H9 (cell line): ENCODE data around the gene HAUS8. TPM values are rescaled to one million over a fixed set of nuclear protein-coding genes. Genes with fewer than 3 reads are reported as not detected.

Experiments
- DNase-seq: peaks from one replicate; pipeline ENCODE4 v3.0.0-alpha.2; 2017
- H2AFZ ChIP-seq: one replicate; pipeline ENCODE4 v1.6.1; 2013; ENCODE audit warnings: mild to moderate bottlenecking, low read length, control low read depth, moderate library complexity
- H2AK5ac ChIP-seq: 2 replicates; pipeline ENCODE4 v1.6.1; 2013; ENCODE audit warnings: low read length, control low read depth, mixed read lengths; ENCODE audit not compliant: insufficient read length
- H2BK120ac ChIP-seq: one replicate; pipeline ENCODE4 v1.6.1; 2013; ENCODE audit warnings: low read depth, mild to moderate bottlenecking, low read length, control low read depth, inconsistent platforms; ENCODE audit not compliant: poor library complexity, severe bottlenecking
- H2BK12ac ChIP-seq: 2 replicates; pipeline ENCODE4 v1.6.1; 2013; ENCODE audit warnings: low read length, control low read depth, mixed read lengths, low read depth; ENCODE audit not compliant: insufficient read length
- H2BK15ac ChIP-seq: 2 replicates; pipeline ENCODE4 v1.6.1; 2013; ENCODE audit warnings: low read depth, low read length, control low read depth
- H2BK20ac ChIP-seq: one replicate; pipeline ENCODE4 v1.6.1; 2013; ENCODE audit warnings: low read depth, mild to moderate bottlenecking, low read length, control low read depth, inconsistent platforms; ENCODE audit not compliant: poor library complexity, severe bottlenecking
- H2BK5ac ChIP-seq: 2 replicates; pipeline ENCODE4 v1.6.1; 2013; ENCODE audit warnings: low read length, control low read depth, mixed read lengths; ENCODE audit not compliant: insufficient read length
- H3K14ac ChIP-seq: 2 replicates; pipeline ENCODE4 v1.6.1; 2013; ENCODE audit warnings: low read length, control low read depth; ENCODE audit not compliant: insufficient read depth
- H3K18ac ChIP-seq: 2 replicates; pipeline ENCODE4 v1.6.1; 2013; ENCODE audit warnings: low read depth, mild to moderate bottlenecking, mixed read lengths, low read length, control low read depth; ENCODE audit not compliant: insufficient read length
- H3K23ac ChIP-seq: 2 replicates; pipeline ENCODE4 v1.6.1; 2013; ENCODE audit warnings: low read length, control low read depth, mixed read lengths, low read depth; ENCODE audit not compliant: insufficient read length
- H3K23me2 ChIP-seq: 2 replicates; pipeline ENCODE4 v1.6.1; 2013; ENCODE audit warnings: low read depth, mild to moderate bottlenecking, mixed read lengths, low read length, control low read depth; ENCODE audit not compliant: insufficient read length, poor library complexity, severe bottlenecking
- H3K27ac ChIP-seq: 2 replicates; pipeline ENCODE4 v1.5.1; 2013; ENCODE audit warnings: low read length, control low read depth, mixed read lengths, low read depth; ENCODE audit not compliant: insufficient read length
- H3K27me3 ChIP-seq: 2 replicates; pipeline ENCODE4 v1.6.1; 2013; ENCODE audit warnings: low read length, control low read depth, inconsistent platforms; ENCODE audit not compliant: insufficient read depth
- H3K4ac ChIP-seq: 2 replicates; pipeline ENCODE4 v1.6.1; 2013; ENCODE audit warnings: low read depth, mild to moderate bottlenecking, control low read depth, inconsistent platforms, low read length, moderate library complexity
- H3K4me1 ChIP-seq: 2 replicates; pipeline ENCODE4 v1.6.1; 2013; ENCODE audit warnings: low read length, control low read depth, inconsistent platforms; ENCODE audit not compliant: insufficient read depth
- H3K4me2 ChIP-seq: 2 replicates; pipeline ENCODE4 v1.6.1; 2013; ENCODE audit warnings: low read length, control low read depth, mixed read lengths; ENCODE audit not compliant: insufficient read length, insufficient read depth
- H3K56ac ChIP-seq: 2 replicates; pipeline ENCODE4 v1.6.1; 2013; ENCODE audit warnings: low read depth, mild to moderate bottlenecking, mixed read lengths, low read length, control low read depth; ENCODE audit not compliant: insufficient read length
- H3K79me1 ChIP-seq: 2 replicates; pipeline ENCODE4 v1.6.1; 2013; ENCODE audit warnings: low read depth, mild to moderate bottlenecking, moderate library complexity, low read length, control low read depth, inconsistent platforms; ENCODE audit not compliant: insufficient read depth, poor library complexity, severe bottlenecking
- H3K79me2 ChIP-seq: 2 replicates; pipeline ENCODE4 v1.6.1; 2013; ENCODE audit warnings: low read length, control low read depth, inconsistent platforms; ENCODE audit not compliant: insufficient read depth
- H3K9ac ChIP-seq: 2 replicates; pipeline ENCODE4 v1.6.1; 2013; ENCODE audit warnings: low read length, control low read depth, mixed read lengths; ENCODE audit not compliant: insufficient read length; ENCODE audit errors: extremely low read depth
- H3K9me3 ChIP-seq: one replicate; pipeline ENCODE4 v1.6.1; 2013; ENCODE audit warnings: low read depth, low read length, inconsistent platforms; ENCODE audit not compliant: control insufficient read depth
- H3T11ph ChIP-seq: one replicate; pipeline ENCODE4 v1.6.1; 2013; ENCODE audit warnings: mild to moderate bottlenecking, low read length, control low read depth, inconsistent platforms
- H4K20me1 ChIP-seq: one replicate; pipeline ENCODE4 v1.6.1; 2013; ENCODE audit not compliant: control insufficient read depth, insufficient read length, insufficient read depth
- H4K5ac ChIP-seq: 2 replicates; pipeline ENCODE4 v1.6.1; 2013; ENCODE audit warnings: low read depth, mild to moderate bottlenecking, mixed read lengths, low read length, control low read depth; ENCODE audit not compliant: insufficient read length
- H4K8ac ChIP-seq: replicated peaks from 2 replicates; pipeline ENCODE4 v1.6.1; 2013; ENCODE audit warnings: low read length, control low read depth, mixed read lengths, low read depth; ENCODE audit not compliant: insufficient read length
- H4K91ac ChIP-seq: 2 replicates; pipeline ENCODE4 v1.6.1; 2013; ENCODE audit warnings: low read depth, mild to moderate bottlenecking, moderate library complexity, mixed read lengths, low read length, control low read depth; ENCODE audit not compliant: insufficient read length
- H3K27ac Mint-ChIP-seq, 3 experiments: 2 replicates in 2 of 3; 3 replicates in 1 of 3; pipeline ENCODE4 v1.8.0; 2020 to 2021; ENCODE audit warnings: mixed read lengths in 3 of 3, mild to moderate bottlenecking in 1 of 3, moderate library complexity in 1 of 3
- H3K27me3 Mint-ChIP-seq: 2 replicates; pipeline ENCODE4 v1.8.0; 2021; ENCODE audit warnings: low read depth, mild to moderate bottlenecking, moderate library complexity, mixed read lengths
- H3K36me3 Mint-ChIP-seq, 3 experiments: 2 replicates in 2 of 3; 3 replicates in 1 of 3; pipeline ENCODE4 v1.8.0; 2020 to 2021; ENCODE audit warnings: low read depth in 3 of 3, mixed read lengths in 3 of 3; ENCODE audit not compliant: insufficient read depth in 1 of 3
- H3K4me1 Mint-ChIP-seq, 2 experiments: 2 replicates each; pipeline ENCODE4 v1.8.0; 2020; ENCODE audit warnings: mixed read lengths in 2 of 2
- H3K4me3 Mint-ChIP-seq, 2 experiments: 2 replicates in 1 of 2; 3 replicates in 1 of 2; pipeline ENCODE4 v1.8.0; 2020 to 2021; ENCODE audit warnings: mild to moderate bottlenecking in 2 of 2, mixed read lengths in 2 of 2, moderate library complexity in 1 of 2
- H3K9me3 Mint-ChIP-seq, 2 experiments: 2 replicates in 1 of 2; 3 replicates in 1 of 2; pipeline ENCODE4 v1.8.0; 2020; ENCODE audit warnings: mild to moderate bottlenecking in 2 of 2, mixed read lengths in 2 of 2, moderate library complexity in 1 of 2
- CTCF ChIP-seq: fragments of 200-600 bp; sonication (generic); conservative IDR thresholded peaks from 3 replicates; pipeline ENCODE4 v1.8.0; 2021; ENCODE audit warnings: antibody characterized with exemption, mild to moderate bottlenecking
- WGBS: extraction: QIAGEN DNeasy Blood & Tissue Kit; methylation state at CpG from one replicate; pipeline ENCODE4 v1.1.7; 2013; ENCODE audit warnings: missing lambda C conversion rate, low lambda C conversion rate, mixed read lengths; ENCODE audit not compliant: insufficient read length; ENCODE audit errors: extremely low coverage; 5-methylcytosine and 5-hydroxymethylcytosine counted together
- total RNA-seq: library from RNA; stranded (reverse); gene quantifications from 2 replicates; pipeline ENCODE4 v1.2.1, GENCODE V29; 2021

The HAUS8 gene
- total RNA-seq, 1 experiment from 2014 or later, result 27.8 TPM

- Histone ChIP-seq H3K27me3 (peaks cover 2% of the 10 kb centered on the region; the same call in 1 of the 2 replicates), H3K56ac (no peak overlapping the region), H3K4ac (no peak overlapping the region), H3K23ac (no peak overlapping the region), H2AFZ (no peak overlapping the region), H3K18ac (no peak overlapping the region), H3K27ac (no peak overlapping the region), H3K79me2 (no peaks in the 10 kb centered on the region), H4K5ac (no peak overlapping the region), H3K14ac (no peak overlapping the region), H3K9me3 (no peaks in the 10 kb centered on the region), H3K9ac (no peak overlapping the region), H2BK15ac (no peak overlapping the region), H4K20me1 (no peaks in the 10 kb centered on the region), H4K91ac (no peak overlapping the region), H3T11ph (no peak overlapping the region), H3K4me2 (no peak overlapping the region), H3K23me2 (peaks cover 10% of the 10 kb centered on the region), H4K8ac (no peak overlapping the region), H2BK20ac (no peak overlapping the region), H2BK5ac (no peak overlapping the region), H2BK12ac (no peak overlapping the region), H2BK120ac (no peak overlapping the region), H3K4me1 (no peaks in the 10 kb centered on the region), H2AK5ac (no peak overlapping the region), H3K79me1 (no peaks in the 10 kb centered on the region)
- peaks cover 16 to 33% (median 30%) of the 10 kb centered on the region in 3 experiments for H3K36me3 Mint-ChIP-seq
- H3K9me3 Mint-ChIP-seq, result peaks cover 31 to 32% of the 10 kb centered on the region in 2 experiments
- H3K4me3 Mint-ChIP-seq, result no peak overlapping the region
- TF ChIP-seq CTCF, result no peak
- peaks cover 24% of the 10 kb centered on the region for H3K27me3 Mint-ChIP-seq
- WGBS, result no CpG with 5 or more reads among the region's 1 CpG
- no peak for DNase-seq
- peaks cover 12 to 14% of the 10 kb centered on the region in 2 experiments for H3K4me1 Mint-ChIP-seq
- H3K27ac Mint-ChIP-seq, result no peak overlapping the region
These were observed 53.9 kb downstream of the HAUS8 start for GRCh38 chr19:17021328-17021727.
